HEK293 (cell line): ENCODE measurements around the gene PSMG2.

Experiments used
- CTCF ChIA-PET: fragments of 350-600 bp; formaldehyde crosslinking; extraction: SDS; loops from one replicate; lab custom pipeline; 2021; ENCODE audit warnings: antibody characterized with exemption; lab: Yijun Ruan, JAX
- POLR2A ChIA-PET: fragments of 300-600 bp; formaldehyde crosslinking; extraction: SDS; loops from one replicate; lab custom pipeline; 2020; ENCODE audit warnings: antibody characterized with exemption, inconsistent platforms; lab: Yijun Ruan, JAX
- H3K27ac ChIP-seq: fragments of 200-500 bp; sonication (Bioruptor generic); 2 replicates; pipeline ENCODE4 v1.5.1; 2014; ENCODE audit warnings: low read depth, low read length, control low read depth, inconsistent platforms; ENCODE audit errors: extremely low read depth
- H3K36me3 ChIP-seq, 2 experiments: fragments of 200-500 bp in 1 of 2; sonication (Bioruptor generic) in 1 of 2; 1 replicate in 1 of 2; 2 replicates in 1 of 2; pipeline ENCODE4 v1.5.1; 2014 to 2017; ENCODE audit warnings: inconsistent platforms in 2 of 2, low read length in 2 of 2; ENCODE audit not compliant: control insufficient read depth in 2 of 2, insufficient read depth in 1 of 2
- H3K4me1 ChIP-seq: fragments of 200-500 bp; sonication (Bioruptor generic); 2 replicates; pipeline ENCODE4 v1.5.1; 2014; ENCODE audit warnings: mild to moderate bottlenecking, low read length, inconsistent platforms; ENCODE audit not compliant: control insufficient read depth, insufficient read depth
- H3K4me3 ChIP-seq: 2 replicates; pipeline ENCODE4 v1.5.1; 2011; ENCODE audit warnings: low read depth, mild to moderate bottlenecking, control low read depth, low read length, moderate library complexity
- H3K9me3 ChIP-seq: fragments of 200-500 bp; sonication (Bioruptor generic); 2 replicates; pipeline ENCODE4 v1.5.1; 2014; ENCODE audit warnings: low read depth, low read length, inconsistent platforms; ENCODE audit not compliant: control insufficient read depth, insufficient read depth
- FEZF1 ChIP-seq: fragments of 450-650 bp; formaldehyde crosslinking; IDR thresholded peaks from 2 replicates; pipeline ENCODE4 v1.5.1; 2016; ENCODE audit warnings: missing biosample characterization, missing genetic modification characterization
- GLIS1 ChIP-seq: fragments of 450-650 bp; formaldehyde crosslinking; IDR thresholded peaks from 2 replicates; pipeline ENCODE4 v1.5.1; 2016; ENCODE audit warnings: missing biosample characterization, missing genetic modification characterization
- IKZF3 ChIP-seq: fragments of 450-650 bp; IDR thresholded peaks from 2 replicates; pipeline ENCODE4 v1.5.0; 2018; ENCODE audit warnings: missing biosample characterization, mild to moderate bottlenecking, missing genetic modification characterization, moderate library complexity
- KLF10 ChIP-seq: fragments of 450-650 bp; IDR thresholded peaks from 2 replicates; pipeline ENCODE4 v1.5.1; 2018; ENCODE audit warnings: missing biosample characterization, mild to moderate bottlenecking, missing genetic modification characterization
- OSR2 ChIP-seq: fragments of 450-650 bp; formaldehyde crosslinking; IDR thresholded peaks from 2 replicates; pipeline ENCODE4 v1.5.1; 2016; ENCODE audit warnings: missing biosample characterization, missing genetic modification characterization
- SP2 ChIP-seq: fragments of 450-650 bp; formaldehyde crosslinking; IDR thresholded peaks from 2 replicates; pipeline ENCODE4 v1.5.1; 2016; ENCODE audit warnings: missing biosample characterization, missing genetic modification characterization
- SP3 ChIP-seq: fragments of 450-650 bp; formaldehyde crosslinking; IDR thresholded peaks from 2 replicates; pipeline ENCODE4 v1.5.1; 2016; ENCODE audit warnings: missing biosample characterization, missing genetic modification characterization
- TCF7L2 ChIP-seq: IDR thresholded peaks from 2 replicates; pipeline ENCODE4 v1.6.1; 2011; ENCODE audit warnings: low read depth, mild to moderate bottlenecking, inconsistent platforms, low read length, moderate library complexity, borderline replicate concordance
- TRIM28 ChIP-seq: IDR thresholded peaks from 2 replicates; pipeline ENCODE4 v1.6.1; 2011; ENCODE audit warnings: low read length, control low read depth, borderline replicate concordance
- WT1 ChIP-seq: fragments of 450-650 bp; formaldehyde crosslinking; IDR thresholded peaks from 2 replicates; pipeline ENCODE4 v1.5.1; 2016; ENCODE audit warnings: missing biosample characterization, missing genetic modification characterization
- YY1 ChIP-seq: fragments of 450-650 bp; formaldehyde crosslinking; IDR thresholded peaks from 2 replicates; pipeline ENCODE4 v1.5.1; 2018; ENCODE audit warnings: missing biosample characterization, missing genetic modification characterization
- ZBTB17 ChIP-seq: fragments of 450-650 bp; formaldehyde crosslinking; IDR thresholded peaks from 2 replicates; pipeline ENCODE4 v1.5.1; 2016; ENCODE audit warnings: missing biosample characterization, missing genetic modification characterization
- ZBTB48 ChIP-seq: fragments of 450-650 bp; formaldehyde crosslinking; IDR thresholded peaks from 2 replicates; pipeline ENCODE4 v1.5.1; 2016; ENCODE audit warnings: missing biosample characterization, missing genetic modification characterization
- ZBTB7A ChIP-seq: fragments of 450-650 bp; formaldehyde crosslinking; IDR thresholded peaks from 2 replicates; pipeline ENCODE4 v1.5.1; 2016; ENCODE audit warnings: low read depth, missing biosample characterization, missing genetic modification characterization
- ZEB2 ChIP-seq: fragments of 450-650 bp; formaldehyde crosslinking; IDR thresholded peaks from 2 replicates; pipeline ENCODE4 v1.5.1; 2016; ENCODE audit warnings: missing biosample characterization, missing genetic modification characterization
- ZIC2 ChIP-seq: fragments of 450-650 bp; formaldehyde crosslinking; IDR thresholded peaks from 2 replicates; pipeline ENCODE4 v1.5.1; 2016; ENCODE audit warnings: missing biosample characterization, missing genetic modification characterization
- ZNF157 ChIP-seq: fragments of 450-650 bp; formaldehyde crosslinking; IDR thresholded peaks from 2 replicates; pipeline ENCODE4 v1.5.1; 2016; ENCODE audit warnings: missing biosample characterization, missing genetic modification characterization
- ZNF223 ChIP-seq: fragments of 450-650 bp; formaldehyde crosslinking; IDR thresholded peaks from 2 replicates; pipeline ENCODE4 v1.5.1; 2016; ENCODE audit warnings: missing biosample characterization, missing genetic modification characterization
- ZNF24 ChIP-seq: fragments of 450-650 bp; formaldehyde crosslinking; IDR thresholded peaks from 2 replicates; pipeline ENCODE4 v1.5.1; 2016; ENCODE audit warnings: missing biosample characterization, missing genetic modification characterization
- ZNF248 ChIP-seq: fragments of 450-650 bp; formaldehyde crosslinking; IDR thresholded peaks from 2 replicates; pipeline ENCODE4 v1.5.1; 2017; ENCODE audit warnings: missing biosample characterization, missing genetic modification characterization
- ZNF324 ChIP-seq: fragments of 450-650 bp; formaldehyde crosslinking; IDR thresholded peaks from 2 replicates; pipeline ENCODE4 v1.5.1; 2016; ENCODE audit warnings: missing biosample characterization, missing genetic modification characterization
- ZNF404 ChIP-seq: fragments of 450-650 bp; formaldehyde crosslinking; IDR thresholded peaks from 2 replicates; pipeline ENCODE4 v1.5.1; 2017; ENCODE audit warnings: missing biosample characterization, missing genetic modification characterization
- ZNF416 ChIP-seq: fragments of 450-650 bp; formaldehyde crosslinking; IDR thresholded peaks from 2 replicates; pipeline ENCODE4 v1.5.1; 2016; ENCODE audit warnings: missing biosample characterization, missing genetic modification characterization
- ZNF501 ChIP-seq: fragments of 450-650 bp; formaldehyde crosslinking; IDR thresholded peaks from 2 replicates; pipeline ENCODE4 v1.5.1; 2016; ENCODE audit warnings: missing biosample characterization, missing genetic modification characterization
- ZNF596 ChIP-seq: fragments of 450-650 bp; IDR thresholded peaks from 2 replicates; pipeline ENCODE4 v1.5.0; 2018; ENCODE audit warnings: missing biosample characterization, mild to moderate bottlenecking, missing genetic modification characterization, moderate library complexity
- ZNF623 ChIP-seq: fragments of 450-650 bp; formaldehyde crosslinking; IDR thresholded peaks from 2 replicates; pipeline ENCODE4 v1.5.1; 2016; ENCODE audit warnings: missing biosample characterization, missing genetic modification characterization
- ZNF629 ChIP-seq: fragments of 450-650 bp; formaldehyde crosslinking; IDR thresholded peaks from 2 replicates; pipeline ENCODE4 v1.5.1; 2017; ENCODE audit warnings: missing biosample characterization, missing genetic modification characterization
- ZNF677 ChIP-seq: fragments of 450-650 bp; IDR thresholded peaks from 2 replicates; pipeline ENCODE4 v1.5.0; 2018; ENCODE audit warnings: missing biosample characterization, mild to moderate bottlenecking, missing genetic modification characterization, moderate library complexity
- ZNF747 ChIP-seq: fragments of 450-650 bp; formaldehyde crosslinking; IDR thresholded peaks from 2 replicates; pipeline ENCODE4 v1.5.1; 2016; ENCODE audit warnings: missing biosample characterization, missing genetic modification characterization
- ZNF76 ChIP-seq: fragments of 450-650 bp; formaldehyde crosslinking; IDR thresholded peaks from 2 replicates; pipeline ENCODE4; 2016; ENCODE audit warnings: low read depth, missing biosample characterization, missing genetic modification characterization, borderline replicate concordance
- ZNF791 ChIP-seq: fragments of 450-650 bp; formaldehyde crosslinking; IDR thresholded peaks from 2 replicates; pipeline ENCODE4 v1.5.1; 2016; ENCODE audit warnings: missing biosample characterization, missing genetic modification characterization
- TF ChIP-seq, protein P1 (sequence below): fragments of 450-650 bp; formaldehyde crosslinking; IDR thresholded peaks from 2 replicates; pipeline ENCODE4 v1.5.1; 2016; ENCODE audit warnings: missing biosample characterization, missing genetic modification characterization
- TF ChIP-seq, protein P2 (sequence below): fragments of 450-650 bp; formaldehyde crosslinking; optimal IDR thresholded peaks from 2 replicates; pipeline ENCODE3; 2016; ENCODE audit warnings: missing biosample characterization, mild to moderate bottlenecking, missing genetic modification characterization

Gene PSMG2

DNA sequence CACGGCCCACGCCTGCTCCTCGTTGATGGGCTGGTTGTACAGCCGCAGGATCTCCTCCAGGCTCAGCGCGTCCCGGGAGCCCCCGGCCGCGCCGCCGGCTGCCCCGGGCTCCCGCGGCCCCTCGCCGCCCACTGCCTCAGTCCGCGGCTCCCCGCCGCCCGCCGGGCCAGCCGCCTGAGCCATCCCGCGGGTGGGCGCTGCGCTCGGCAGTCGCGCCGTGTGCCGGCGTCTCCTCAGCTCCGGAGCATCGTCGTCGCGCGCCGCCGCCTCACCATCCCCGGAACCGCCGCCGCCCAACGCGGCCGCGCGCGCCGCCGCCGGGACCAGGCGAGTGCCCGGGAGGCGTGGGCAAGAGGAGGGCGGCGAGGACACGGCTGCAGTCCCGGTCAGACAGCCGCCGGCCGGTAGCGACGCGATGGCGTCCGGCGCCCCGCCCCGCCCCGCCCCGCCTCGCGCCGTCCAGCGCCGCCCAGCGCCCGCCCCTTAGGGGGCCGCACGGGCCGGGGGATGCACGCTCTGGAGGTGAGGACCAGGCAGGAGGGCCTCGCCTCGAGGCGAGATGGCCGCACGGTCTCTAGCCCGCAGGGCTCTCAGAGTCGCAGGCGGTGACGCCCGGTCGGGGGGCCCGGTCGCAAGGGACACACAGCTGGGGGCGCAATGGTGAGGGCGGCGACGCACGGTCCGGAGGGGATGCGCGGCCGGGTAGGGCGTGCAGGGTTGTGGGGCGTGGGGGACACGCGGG, 45.0 kb upstream of the PSMG2 start, which contains the start of gene SPIRE1 (continued):
- TF ChIP-seq, protein P1, sequence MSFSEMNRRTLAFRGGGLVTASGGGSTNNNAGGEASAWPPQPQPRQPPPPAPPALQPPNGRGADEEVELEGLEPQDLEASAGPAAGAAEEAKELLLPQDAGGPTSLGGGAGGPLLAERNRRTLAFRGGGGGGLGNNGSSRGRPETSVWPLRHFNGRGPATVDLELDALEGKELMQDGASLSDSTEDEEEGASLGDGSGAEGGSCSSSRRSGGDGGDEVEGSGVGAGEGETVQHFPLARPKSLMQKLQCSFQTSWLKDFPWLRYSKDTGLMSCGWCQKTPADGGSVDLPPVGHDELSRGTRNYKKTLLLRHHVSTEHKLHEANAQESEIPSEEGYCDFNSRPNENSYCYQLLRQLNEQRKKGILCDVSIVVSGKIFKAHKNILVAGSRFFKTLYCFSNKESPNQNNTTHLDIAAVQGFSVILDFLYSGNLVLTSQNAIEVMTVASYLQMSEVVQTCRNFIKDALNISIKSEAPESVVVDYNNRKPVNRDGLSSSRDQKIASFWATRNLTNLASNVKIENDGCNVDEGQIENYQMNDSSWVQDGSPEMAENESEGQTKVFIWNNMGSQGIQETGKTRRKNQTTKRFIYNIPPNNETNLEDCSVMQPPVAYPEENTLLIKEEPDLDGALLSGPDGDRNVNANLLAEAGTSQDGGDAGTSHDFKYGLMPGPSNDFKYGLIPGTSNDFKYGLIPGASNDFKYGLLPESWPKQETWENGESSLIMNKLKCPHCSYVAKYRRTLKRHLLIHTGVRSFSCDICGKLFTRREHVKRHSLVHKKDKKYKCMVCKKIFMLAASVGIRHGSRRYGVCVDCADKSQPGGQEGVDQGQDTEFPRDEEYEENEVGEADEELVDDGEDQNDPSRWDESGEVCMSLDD (tag by site-specific recombination): peak; percentile 78
- TF ChIP-seq KLF10 (tag by site-specific recombination) (peak; percentile 33; the same call in 1 of the 2 replicates), ZBTB17 (tag by site-specific recombination) (peak; percentile 10; the same call in 1 of the 2 replicates), ZIC2 (tag by site-specific recombination) (peak; percentile 90)

- no peaks in the 10 kb centered on the region for H3K9me3 ChIP-seq
- ChIA-PET CTCF (interaction anchor here (0.6 to 6.9 kb wide), 18 partner anchors 16 to 1476 kb away, joined by 3 to 118 read pairs (median 4); no protein-coding TSS in a partner anchor), POLR2A (interaction anchor here (0.6 to 1.5 kb wide), 2 partner anchors 119 to 281 kb away, joined by 3 to 4 read pairs; no protein-coding TSS in a partner anchor)
- peaks cover 5 to 11% of the 10 kb centered on the region in 2 experiments for H3K36me3 ChIP-seq
- no peaks in the 10 kb centered on the region; the same call in 1 of the 2 replicates for H3K4me1 ChIP-seq
- peak overlapping the region; percentile 76 for H3K4me3 ChIP-seq
- peak overlapping the region; percentile 91 for H3K27ac ChIP-seq
- 0 out of 2 replicates have a peak, but pooled peaks have one; percentile 19 for TF ChIP-seq ZNF24
- TF ChIP-seq, protein P2, sequence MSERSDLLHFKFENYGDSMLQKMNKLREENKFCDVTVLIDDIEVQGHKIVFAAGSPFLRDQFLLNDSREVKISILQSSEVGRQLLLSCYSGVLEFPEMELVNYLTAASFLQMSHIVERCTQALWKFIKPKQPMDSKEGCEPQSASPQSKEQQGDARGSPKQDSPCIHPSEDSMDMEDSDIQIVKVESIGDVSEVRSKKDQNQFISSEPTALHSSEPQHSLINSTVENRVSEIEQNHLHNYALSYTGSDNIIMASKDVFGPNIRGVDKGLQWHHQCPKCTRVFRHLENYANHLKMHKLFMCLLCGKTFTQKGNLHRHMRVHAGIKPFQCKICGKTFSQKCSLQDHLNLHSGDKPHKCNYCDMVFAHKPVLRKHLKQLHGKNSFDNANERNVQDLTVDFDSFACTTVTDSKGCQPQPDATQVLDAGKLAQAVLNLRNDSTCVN (tag by site-specific recombination): peak; percentile 52
- no peak for TF ChIP-seq ZNF157 (tag by site-specific recombination)
- TF ChIP-seq ZNF324 (tag by site-specific recombination): no peak
- TF ChIP-seq FEZF1: no peak
- no peak; the same call in 1 of the 2 replicates for TF ChIP-seq ZNF623 (tag by site-specific recombination)
- no peak; the same call in 1 of the 2 replicates for TF ChIP-seq YY1 (tag by site-specific recombination)
- no peak for TF ChIP-seq TRIM28
- TF ChIP-seq ZEB2 (tag by site-specific recombination): 0 out of 2 replicates have a peak, but pooled peaks have one; percentile 50
- TF ChIP-seq ZNF76: no peak
- TF ChIP-seq ZNF416 (tag by site-specific recombination): no peak
- no peak for TF ChIP-seq SP3 (tag by site-specific recombination)
- no peak for TF ChIP-seq ZNF747 (tag by site-specific recombination)
- peak; percentile 45; the same call in 1 of the 2 replicates for TF ChIP-seq SP2 (tag by site-specific recombination)
- peak; percentile 67 for TF ChIP-seq ZIC2 (tag by site-specific recombination)
- peak; percentile 91 for TF ChIP-seq ZBTB48 (tag by site-specific recombination)
- TF ChIP-seq OSR2 (tag by site-specific recombination): no peak
- 0 out of 2 replicates have a peak, but pooled peaks have one; percentile 6 for TF ChIP-seq ZNF223 (tag by site-specific recombination)
- 0 out of 2 replicates have a peak, but pooled peaks have one; percentile 13 for TF ChIP-seq ZNF501 (tag by site-specific recombination)
- peak; percentile 27; the same call in 1 of the 2 replicates for TF ChIP-seq WT1 (tag by site-specific recombination)
- TF ChIP-seq GLIS1 (tag by site-specific recombination): peak; percentile 70; the same call in 1 of the 2 replicates
- no peak for TF ChIP-seq ZNF791 (tag by site-specific recombination)
- 0 out of 2 replicates have a peak, but pooled peaks have one; percentile 6 for TF ChIP-seq IKZF3
- 0 out of 2 replicates have a peak, but pooled peaks have one; percentile 4 for TF ChIP-seq ZBTB7A
- no peak for TF ChIP-seq ZNF677 (tag by site-specific recombination)
- TF ChIP-seq TCF7L2: no peak
- TF ChIP-seq ZNF596 (tag by site-specific recombination): no peak
- no peak for TF ChIP-seq ZNF248
- no peak for TF ChIP-seq ZNF629 (tag by site-specific recombination)
- TF ChIP-seq ZNF404 (tag by site-specific recombination): no peak
These were observed 44.3 kb upstream of the PSMG2 start for GRCh38 chr18:12658426-12659138.
